ENCODE results near the gene KLF1. TPM values are rescaled to one million over a fixed set of nuclear protein-coding genes. Genes with fewer than 3 reads are reported as not detected.

The KLF1 gene
- total and polyA plus RNA-seq, 2 of the 13 experiments (the other 11 are each of a cell fraction or from before 2014, with no cell fraction given): not detected

DNA sequence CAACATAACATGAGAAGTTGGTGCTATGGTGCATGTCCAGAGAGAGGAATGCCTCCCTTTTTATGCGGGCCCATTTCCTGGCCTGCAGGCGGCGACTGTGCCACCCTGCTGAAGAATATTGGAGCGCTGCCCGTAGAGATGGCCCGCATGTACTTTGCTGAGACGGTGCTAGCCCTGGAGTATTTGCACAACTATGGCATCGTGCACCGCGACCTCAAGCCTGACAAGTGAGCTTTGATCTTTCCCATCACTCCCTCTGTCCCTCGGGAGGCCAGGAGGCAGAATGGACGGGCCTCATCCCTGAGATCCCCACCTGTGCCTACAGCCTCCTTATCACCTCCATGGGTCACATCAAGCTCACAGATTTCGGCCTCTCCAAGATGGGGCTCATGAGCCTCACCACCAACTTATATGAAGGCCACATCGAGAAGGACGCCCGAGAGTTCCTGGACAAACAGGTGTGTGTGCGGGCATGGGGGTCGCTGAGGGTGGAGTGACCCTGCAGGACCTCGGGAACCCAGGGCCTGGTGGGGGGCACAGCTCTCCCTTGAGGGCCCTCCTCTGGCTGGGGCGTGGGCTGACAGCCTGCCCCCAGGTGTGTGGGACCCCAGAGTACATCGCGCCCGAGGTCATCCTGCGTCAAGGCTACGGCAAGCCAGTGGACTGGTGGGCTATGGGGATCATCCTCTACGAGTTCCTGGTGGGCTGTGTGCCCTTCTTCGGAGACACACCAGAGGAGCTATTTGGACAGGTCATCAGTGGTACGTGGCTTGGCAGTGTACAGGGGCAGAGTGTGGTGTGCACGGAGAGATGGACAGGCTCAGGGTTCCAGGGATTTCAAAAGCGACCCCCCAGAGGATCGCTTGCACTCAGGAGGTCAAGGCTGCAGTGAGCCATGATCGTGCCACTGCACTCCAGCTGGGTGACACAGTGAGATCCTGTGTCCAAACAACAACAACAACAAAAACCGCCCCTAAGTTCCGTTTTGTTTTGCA lies 22.0 kb downstream of the KLF1 start (continued):
- TF ChIP-seq, protein P1, sequence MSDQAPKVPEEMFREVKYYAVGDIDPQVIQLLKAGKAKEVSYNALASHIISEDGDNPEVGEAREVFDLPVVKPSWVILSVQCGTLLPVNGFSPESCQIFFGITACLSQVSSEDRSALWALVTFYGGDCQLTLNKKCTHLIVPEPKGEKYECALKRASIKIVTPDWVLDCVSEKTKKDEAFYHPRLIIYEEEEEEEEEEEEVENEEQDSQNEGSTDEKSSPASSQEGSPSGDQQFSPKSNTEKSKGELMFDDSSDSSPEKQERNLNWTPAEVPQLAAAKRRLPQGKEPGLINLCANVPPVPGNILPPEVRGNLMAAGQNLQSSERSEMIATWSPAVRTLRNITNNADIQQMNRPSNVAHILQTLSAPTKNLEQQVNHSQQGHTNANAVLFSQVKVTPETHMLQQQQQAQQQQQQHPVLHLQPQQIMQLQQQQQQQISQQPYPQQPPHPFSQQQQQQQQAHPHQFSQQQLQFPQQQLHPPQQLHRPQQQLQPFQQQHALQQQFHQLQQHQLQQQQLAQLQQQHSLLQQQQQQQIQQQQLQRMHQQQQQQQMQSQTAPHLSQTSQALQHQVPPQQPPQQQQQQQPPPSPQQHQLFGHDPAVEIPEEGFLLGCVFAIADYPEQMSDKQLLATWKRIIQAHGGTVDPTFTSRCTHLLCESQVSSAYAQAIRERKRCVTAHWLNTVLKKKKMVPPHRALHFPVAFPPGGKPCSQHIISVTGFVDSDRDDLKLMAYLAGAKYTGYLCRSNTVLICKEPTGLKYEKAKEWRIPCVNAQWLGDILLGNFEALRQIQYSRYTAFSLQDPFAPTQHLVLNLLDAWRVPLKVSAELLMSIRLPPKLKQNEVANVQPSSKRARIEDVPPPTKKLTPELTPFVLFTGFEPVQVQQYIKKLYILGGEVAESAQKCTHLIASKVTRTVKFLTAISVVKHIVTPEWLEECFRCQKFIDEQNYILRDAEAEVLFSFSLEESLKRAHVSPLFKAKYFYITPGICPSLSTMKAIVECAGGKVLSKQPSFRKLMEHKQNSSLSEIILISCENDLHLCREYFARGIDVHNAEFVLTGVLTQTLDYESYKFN (CRISPR knock-in tag; conservative IDR thresholded peaks at IDR 0.05): peak; percentile 67
- no peak for TF ChIP-seq ZNF235 (CRISPR knock-in tag; IDR thresholded peaks at IDR 0.05; ENCODE audit: borderline replicate concordance)
- 0 out of 4 replicates have a peak, but pooled peaks of 1 of the 2 experiments have one; percentile 15 for TF ChIP-seq NR2F1 (CRISPR knock-in tag; IDR thresholded peaks at IDR 0.05)
- TF ChIP-seq RAD21 (CRISPR knock-in tag; IDR thresholded peaks at IDR 0.05): peak; percentile 59; the same call in 1 of the 2 replicates
- TF ChIP-seq ZNF577 (CRISPR knock-in tag; IDR thresholded peaks at IDR 0.05; ENCODE audit: borderline replicate concordance, low read depth): no peak
- TF ChIP-seq RARG (CRISPR knock-in tag; IDR thresholded peaks at IDR 0.05; ENCODE audit: low read depth): no peak
- no peak for TF ChIP-seq SCMH1 (CRISPR knock-in tag; IDR thresholded peaks at IDR 0.05; ENCODE audit: borderline replicate concordance)
- no peak for TF ChIP-seq JDP2 (CRISPR knock-in tag; IDR thresholded peaks at IDR 0.05; ENCODE audit: borderline replicate concordance)
- TF ChIP-seq, protein P2, sequence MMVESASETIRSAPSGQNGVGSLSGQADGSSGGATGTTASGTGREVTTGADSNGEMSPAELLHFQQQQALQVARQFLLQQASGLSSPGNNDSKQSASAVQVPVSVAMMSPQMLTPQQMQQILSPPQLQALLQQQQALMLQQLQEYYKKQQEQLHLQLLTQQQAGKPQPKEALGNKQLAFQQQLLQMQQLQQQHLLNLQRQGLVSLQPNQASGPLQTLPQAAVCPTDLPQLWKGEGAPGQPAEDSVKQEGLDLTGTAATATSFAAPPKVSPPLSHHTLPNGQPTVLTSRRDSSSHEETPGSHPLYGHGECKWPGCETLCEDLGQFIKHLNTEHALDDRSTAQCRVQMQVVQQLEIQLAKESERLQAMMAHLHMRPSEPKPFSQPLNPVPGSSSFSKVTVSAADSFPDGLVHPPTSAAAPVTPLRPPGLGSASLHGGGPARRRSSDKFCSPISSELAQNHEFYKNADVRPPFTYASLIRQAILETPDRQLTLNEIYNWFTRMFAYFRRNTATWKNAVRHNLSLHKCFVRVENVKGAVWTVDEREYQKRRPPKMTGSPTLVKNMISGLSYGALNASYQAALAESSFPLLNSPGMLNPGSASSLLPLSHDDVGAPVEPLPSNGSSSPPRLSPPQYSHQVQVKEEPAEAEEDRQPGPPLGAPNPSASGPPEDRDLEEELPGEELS (CRISPR knock-in tag; IDR thresholded peaks at IDR 0.05): peak; percentile 32; the same call in 1 of the 2 replicates
- no peak for TF ChIP-seq ZNF672 (CRISPR knock-in tag; IDR thresholded peaks at IDR 0.05)
- no peak for TF ChIP-seq ZFP36L2 (CRISPR knock-in tag; IDR thresholded peaks at IDR 0.05)
- TF ChIP-seq, protein P3, sequence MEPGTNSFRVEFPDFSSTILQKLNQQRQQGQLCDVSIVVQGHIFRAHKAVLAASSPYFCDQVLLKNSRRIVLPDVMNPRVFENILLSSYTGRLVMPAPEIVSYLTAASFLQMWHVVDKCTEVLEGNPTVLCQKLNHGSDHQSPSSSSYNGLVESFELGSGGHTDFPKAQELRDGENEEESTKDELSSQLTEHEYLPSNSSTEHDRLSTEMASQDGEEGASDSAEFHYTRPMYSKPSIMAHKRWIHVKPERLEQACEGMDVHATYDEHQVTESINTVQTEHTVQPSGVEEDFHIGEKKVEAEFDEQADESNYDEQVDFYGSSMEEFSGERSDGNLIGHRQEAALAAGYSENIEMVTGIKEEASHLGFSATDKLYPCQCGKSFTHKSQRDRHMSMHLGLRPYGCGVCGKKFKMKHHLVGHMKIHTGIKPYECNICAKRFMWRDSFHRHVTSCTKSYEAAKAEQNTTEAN (CRISPR knock-in tag; conservative IDR thresholded peaks at IDR 0.05): peak; percentile 82
- peak; percentile 54 for TF ChIP-seq TEAD3 (CRISPR knock-in tag; optimal IDR thresholded peaks at IDR 0.05; ENCODE audit: borderline replicate concordance)
- TF ChIP-seq, protein P4, sequence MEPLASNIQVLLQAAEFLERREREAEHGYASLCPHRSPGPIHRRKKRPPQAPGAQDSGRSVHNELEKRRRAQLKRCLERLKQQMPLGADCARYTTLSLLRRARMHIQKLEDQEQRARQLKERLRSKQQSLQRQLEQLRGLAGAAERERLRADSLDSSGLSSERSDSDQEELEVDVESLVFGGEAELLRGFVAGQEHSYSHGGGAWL (CRISPR knock-in tag; IDR thresholded peaks at IDR 0.05): no peak
- TF ChIP-seq, protein P5, sequence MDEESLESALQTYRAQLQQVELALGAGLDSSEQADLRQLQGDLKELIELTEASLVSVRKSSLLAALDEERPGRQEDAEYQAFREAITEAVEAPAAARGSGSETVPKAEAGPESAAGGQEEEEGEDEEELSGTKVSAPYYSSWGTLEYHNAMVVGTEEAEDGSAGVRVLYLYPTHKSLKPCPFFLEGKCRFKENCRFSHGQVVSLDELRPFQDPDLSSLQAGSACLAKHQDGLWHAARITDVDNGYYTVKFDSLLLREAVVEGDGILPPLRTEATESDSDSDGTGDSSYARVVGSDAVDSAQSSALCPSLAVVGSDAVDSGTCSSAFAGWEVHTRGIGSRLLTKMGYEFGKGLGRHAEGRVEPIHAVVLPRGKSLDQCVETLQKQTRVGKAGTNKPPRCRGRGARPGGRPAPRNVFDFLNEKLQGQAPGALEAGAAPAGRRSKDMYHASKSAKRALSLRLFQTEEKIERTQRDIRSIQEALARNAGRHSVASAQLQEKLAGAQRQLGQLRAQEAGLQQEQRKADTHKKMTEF (CRISPR knock-in tag; IDR thresholded peaks at IDR 0.05): no peak
- TF ChIP-seq, protein P6, sequence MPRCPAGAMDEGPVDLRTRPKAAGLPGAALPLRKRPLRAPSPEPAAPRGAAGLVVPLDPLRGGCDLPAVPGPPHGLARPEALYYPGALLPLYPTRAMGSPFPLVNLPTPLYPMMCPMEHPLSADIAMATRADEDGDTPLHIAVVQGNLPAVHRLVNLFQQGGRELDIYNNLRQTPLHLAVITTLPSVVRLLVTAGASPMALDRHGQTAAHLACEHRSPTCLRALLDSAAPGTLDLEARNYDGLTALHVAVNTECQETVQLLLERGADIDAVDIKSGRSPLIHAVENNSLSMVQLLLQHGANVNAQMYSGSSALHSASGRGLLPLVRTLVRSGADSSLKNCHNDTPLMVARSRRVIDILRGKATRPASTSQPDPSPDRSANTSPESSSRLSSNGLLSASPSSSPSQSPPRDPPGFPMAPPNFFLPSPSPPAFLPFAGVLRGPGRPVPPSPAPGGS (CRISPR knock-in tag; IDR thresholded peaks at IDR 0.05): 0 out of 2 replicates have a peak, but pooled peaks have one; percentile 57
